NAMALWA (cell line): Measurements from ENCODE around the gene LDHAL6A.
A peak's percentile ranks its signal among the peaks of the same experiment; 100 is the strongest.
"Not testable (repeated sequence)": the region's sequence is repeated elsewhere in the genome, so short reads cannot be mapped to it uniquely, and the experiment has no call there.

Source experiments
- DNase-seq: peaks from one replicate; pipeline ENCODE4 v3.0.0-alpha.2; 2015; ENCODE audit warnings: low spot score

LDHAL6A gene

GRCh38 chr11:18455686-18456372 is at the start of gene LDHAL6A:
Gene LDHAL6A (plus strand): TSS chr11:18455856. CDS start chr11:18456681, 825 bp downstream.
- no peak for DNase-seq

- DNase-seq: not testable (repeated sequence)
Measured at GRCh38 chr11:18407400-18407799, 48.3 kb upstream of the LDHAL6A start.

- DNase-seq: peak; percentile 38
Measured at GRCh38 chr11:18408558-18409291, 46.9 kb upstream of the LDHAL6A start.

GRCh38 chr11:18416459-18416858 is 39.2 kb upstream of the LDHAL6A start:
- DNase-seq: no peak

GRCh38 chr11:18419040-18419439 is 36.6 kb upstream of the LDHAL6A start:
- no peak for DNase-seq

GRCh38 chr11:18420067-18420466 is 35.6 kb upstream of the LDHAL6A start:
- DNase-seq: no peak

GRCh38 chr11:18427240-18427639 is 28.4 kb upstream of the LDHAL6A start:
- DNase-seq: no peak

- DNase-seq: no peak
Measured at GRCh38 chr11:18429332-18429731, 26.3 kb upstream of the LDHAL6A start.

GRCh38 chr11:18438691-18439090 is 17.0 kb upstream of the LDHAL6A start:
- DNase-seq: no peak

GRCh38 chr11:18449251-18449650 is 6.4 kb upstream of the LDHAL6A start:
- no peak for DNase-seq

- no peak for DNase-seq
Measured at GRCh38 chr11:18452927-18453326, 2.7 kb upstream of the LDHAL6A start.

- no peak for DNase-seq
Measured at GRCh38 chr11:18457450-18457849, 1.8 kb downstream of the LDHAL6A start.

GRCh38 chr11:18459634-18460033 is 4.0 kb downstream of the LDHAL6A start:
- no peak for DNase-seq

- no peak for DNase-seq
Measured at GRCh38 chr11:18461909-18462308, 6.3 kb downstream of the LDHAL6A start.

- no peak for DNase-seq
Measured at GRCh38 chr11:18463439-18463838, 7.8 kb downstream of the LDHAL6A start.

GRCh38 chr11:18466402-18466801 is 10.7 kb downstream of the LDHAL6A start:
- DNase-seq: no peak

- DNase-seq: no peak
Measured at GRCh38 chr11:18468059-18468458, 12.4 kb downstream of the LDHAL6A start.

- DNase-seq: no peak
Measured at GRCh38 chr11:18468961-18469360, 13.3 kb downstream of the LDHAL6A start.

- no peak for DNase-seq
Measured at GRCh38 chr11:18471995-18472394, 16.3 kb downstream of the LDHAL6A start.

- no peak for DNase-seq
Measured at GRCh38 chr11:18472587-18472986, 16.9 kb downstream of the LDHAL6A start.

GRCh38 chr11:18479063-18479462 is 23.4 kb downstream of the LDHAL6A start:
- DNase-seq: no peak

GRCh38 chr11:18485913-18486528 is 30.4 kb downstream of the LDHAL6A start:
- no peak for DNase-seq

- DNase-seq: no peak
Measured at GRCh38 chr11:18490319-18490718, 34.7 kb downstream of the LDHAL6A start.
